ENCODE results near the gene DSCAML1.
A peak's percentile ranks its signal among the peaks of the same experiment; 100 is the strongest.

Gene DSCAML1

GRCh38 chr11:117538263-117539135 lies 258.5 kb downstream of the DSCAML1 start:
- H3K18ac ChIP-seq (ENCODE audit: low read length), result no peak overlapping the region
- H2BK5ac ChIP-seq (ENCODE audit: low read depth, low read length, poor library complexity), result no peak overlapping the region
- H2BK12ac ChIP-seq (ENCODE audit: low read length), result no peak overlapping the region
- H3K36me3 ChIP-seq (ENCODE audit: control insufficient read depth in 1 of 2, insufficient read depth in 2 of 2, low read length in 2 of 2), result no peaks in the 10 kb centered on the region
- no peaks in the 10 kb centered on the region for H3K79me1 ChIP-seq (ENCODE audit: low read length)
- no peak overlapping the region for H3K14ac ChIP-seq (ENCODE audit: low read length)
- H2AK5ac ChIP-seq (ENCODE audit: low read length), result no peak overlapping the region
- DNase-seq, result peak in 1 of 2 donors; percentile 22
- H3K4me2 ChIP-seq (ENCODE audit: low read length), result no peak overlapping the region
- no peak overlapping the region for H3K23ac ChIP-seq (ENCODE audit: low read length)
- H4K8ac ChIP-seq (ENCODE audit: low read depth, low read length), result no peak overlapping the region
- H2BK120ac ChIP-seq (ENCODE audit: insufficient read depth, low read length, poor library complexity), result no peak overlapping the region
- H2AFZ ChIP-seq (ENCODE audit: insufficient read depth, low read length, poor library complexity), result no peak overlapping the region
- no peak overlapping the region for H4K91ac ChIP-seq (ENCODE audit: low read depth, low read length)
- no CpG with 5 or more reads among the region's 13 CpGs for WGBS (ENCODE audit: extremely low coverage, insufficient coverage, insufficient read length)
- peaks cover 6% of the 10 kb centered on the region for H3K9me3 ChIP-seq (ENCODE audit: insufficient read depth, low read depth, low read length)
- no peak overlapping the region for H3K4ac ChIP-seq (ENCODE audit: low read depth, low read length)
- no peaks in the 10 kb centered on the region for H3K27me3 ChIP-seq (ENCODE audit: insufficient read depth, low read length)
- H3K4me3 ChIP-seq (ENCODE audit: low read depth, low read length), result no peak overlapping the region
- no peak overlapping the region for H4K12ac ChIP-seq (ENCODE audit: low read depth, low read length)
- H3K27ac ChIP-seq (ENCODE audit: low read depth, low read length), result no peak overlapping the region
- H3K4me1 ChIP-seq (ENCODE audit: control insufficient read depth in 1 of 2, insufficient read depth in 2 of 2, low read length in 2 of 2), result no peaks in the 10 kb centered on the region
- H3K79me2 ChIP-seq (ENCODE audit: control insufficient read depth, insufficient read depth, low read length, poor library complexity), result no peaks in the 10 kb centered on the region
- H3K9ac ChIP-seq (ENCODE audit: low read length), result no peak overlapping the region

GRCh38 chr11:117535850-117536411 lies 261.1 kb downstream of the DSCAML1 start:
- H2AK5ac ChIP-seq (ENCODE audit: low read length), result no peak overlapping the region
- H3K9me3 ChIP-seq (ENCODE audit: insufficient read depth, low read depth, low read length), result peaks cover 4% of the 10 kb centered on the region
- DNase-seq, result no peak
- no CpG with 5 or more reads among the region's 11 CpGs for WGBS (ENCODE audit: extremely low coverage, insufficient coverage, insufficient read length)
- no peak overlapping the region for H3K9ac ChIP-seq (ENCODE audit: low read length)
- no peak overlapping the region for H2BK5ac ChIP-seq (ENCODE audit: low read depth, low read length, poor library complexity)
- no peak overlapping the region for H4K8ac ChIP-seq (ENCODE audit: low read depth, low read length)
- no peak overlapping the region for H2AFZ ChIP-seq (ENCODE audit: insufficient read depth, low read length, poor library complexity)
- no peak overlapping the region for H3K14ac ChIP-seq (ENCODE audit: low read length)
- H2BK120ac ChIP-seq (ENCODE audit: insufficient read depth, low read length, poor library complexity), result no peak overlapping the region
- H3K4me3 ChIP-seq (ENCODE audit: low read depth, low read length), result no peak overlapping the region
- no peaks in the 10 kb centered on the region for H3K36me3 ChIP-seq (ENCODE audit: control insufficient read depth in 1 of 2, insufficient read depth in 2 of 2, low read length in 2 of 2)
- H3K23ac ChIP-seq (ENCODE audit: low read length), result no peak overlapping the region
- H3K79me1 ChIP-seq (ENCODE audit: low read length), result no peaks in the 10 kb centered on the region
- H3K4me2 ChIP-seq (ENCODE audit: low read length), result no peak overlapping the region
- no peaks in the 10 kb centered on the region for H3K4me1 ChIP-seq (ENCODE audit: control insufficient read depth in 1 of 2, insufficient read depth in 2 of 2, low read length in 2 of 2)
- no peak overlapping the region for H4K91ac ChIP-seq (ENCODE audit: low read depth, low read length)
- H3K27ac ChIP-seq (ENCODE audit: low read depth, low read length), result no peak overlapping the region
- H3K4ac ChIP-seq (ENCODE audit: low read depth, low read length), result no peak overlapping the region
- no peaks in the 10 kb centered on the region for H3K27me3 ChIP-seq (ENCODE audit: insufficient read depth, low read length)
- H3K79me2 ChIP-seq (ENCODE audit: control insufficient read depth, insufficient read depth, low read length, poor library complexity), result no peaks in the 10 kb centered on the region
- H3K18ac ChIP-seq (ENCODE audit: low read length), result no peak overlapping the region
- H4K12ac ChIP-seq (ENCODE audit: low read depth, low read length), result no peak overlapping the region
- no peak overlapping the region for H2BK12ac ChIP-seq (ENCODE audit: low read length)

DNA sequence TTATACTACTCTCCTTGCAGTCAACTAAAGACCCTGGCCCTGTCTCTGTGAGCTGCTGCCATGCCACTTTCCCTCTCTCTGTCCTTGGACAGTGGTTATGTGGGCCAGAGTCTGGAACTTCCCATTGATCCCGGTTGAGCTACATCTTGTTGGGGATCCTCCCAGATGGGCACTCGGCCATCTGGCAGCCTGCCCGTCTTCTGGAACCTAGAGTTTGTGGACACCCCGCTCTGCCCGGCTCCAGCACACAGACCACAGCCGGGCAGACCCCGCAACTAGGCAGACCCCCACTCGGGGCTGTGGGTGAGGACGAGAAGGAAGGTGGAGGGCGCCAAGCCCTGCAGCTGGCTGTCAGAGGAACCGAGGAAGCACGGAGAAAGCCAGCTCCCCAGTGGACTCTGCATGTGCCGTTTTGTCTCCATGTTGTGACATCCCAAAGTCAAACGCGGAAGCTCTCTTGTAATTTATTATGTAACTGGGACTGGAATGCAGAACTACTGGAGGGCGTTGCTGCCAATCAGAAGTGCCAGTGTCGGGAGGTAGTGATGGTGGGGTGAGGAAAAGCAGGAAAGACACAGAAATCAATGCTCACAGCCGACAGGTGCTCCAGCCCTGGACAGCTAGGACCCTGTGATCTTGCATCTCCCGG lies 261.7 kb downstream of the DSCAML1 start:
- Histone ChIP-seq H3K27ac (ENCODE audit: low read depth, low read length) (no peak overlapping the region), H3K79me1 (ENCODE audit: low read length) (no peaks in the 10 kb centered on the region), H3K27me3 (ENCODE audit: insufficient read depth, low read length) (no peaks in the 10 kb centered on the region), H3K18ac (ENCODE audit: low read length) (no peak overlapping the region), H4K12ac (ENCODE audit: low read depth, low read length) (no peak overlapping the region), H2AFZ (ENCODE audit: insufficient read depth, low read length, poor library complexity) (no peak overlapping the region), H3K4me1 (ENCODE audit: control insufficient read depth in 1 of 2, insufficient read depth in 2 of 2, low read length in 2 of 2) (no peaks in the 10 kb centered on the region), H2BK12ac (ENCODE audit: low read length) (no peak overlapping the region), H3K4ac (ENCODE audit: low read depth, low read length) (no peak overlapping the region), H3K79me2 (ENCODE audit: control insufficient read depth, insufficient read depth, low read length, poor library complexity) (no peaks in the 10 kb centered on the region), H2BK5ac (ENCODE audit: low read depth, low read length, poor library complexity) (no peak overlapping the region), H3K36me3 (ENCODE audit: control insufficient read depth in 1 of 2, insufficient read depth in 2 of 2, low read length in 2 of 2) (no peaks in the 10 kb centered on the region), H4K8ac (ENCODE audit: low read depth, low read length) (no peak overlapping the region), H3K9ac (ENCODE audit: low read length) (no peak overlapping the region), H3K14ac (ENCODE audit: low read length) (no peak overlapping the region), H4K91ac (ENCODE audit: low read depth, low read length) (no peak overlapping the region), H3K4me2 (ENCODE audit: low read length) (no peak overlapping the region), H3K23ac (ENCODE audit: low read length) (no peak overlapping the region), H2AK5ac (ENCODE audit: low read length) (no peak overlapping the region), H3K4me3 (ENCODE audit: low read depth, low read length) (no peak overlapping the region), H2BK120ac (ENCODE audit: insufficient read depth, low read length, poor library complexity) (no peak overlapping the region), H3K9me3 (ENCODE audit: insufficient read depth, low read depth, low read length) (peaks cover 4% of the 10 kb centered on the region)
- WGBS (ENCODE audit: extremely low coverage, insufficient coverage, insufficient read length), result no CpG with 5 or more reads among the region's 19 CpGs
- peak in 1 of 2 donors; percentile 14 for DNase-seq

DNA sequence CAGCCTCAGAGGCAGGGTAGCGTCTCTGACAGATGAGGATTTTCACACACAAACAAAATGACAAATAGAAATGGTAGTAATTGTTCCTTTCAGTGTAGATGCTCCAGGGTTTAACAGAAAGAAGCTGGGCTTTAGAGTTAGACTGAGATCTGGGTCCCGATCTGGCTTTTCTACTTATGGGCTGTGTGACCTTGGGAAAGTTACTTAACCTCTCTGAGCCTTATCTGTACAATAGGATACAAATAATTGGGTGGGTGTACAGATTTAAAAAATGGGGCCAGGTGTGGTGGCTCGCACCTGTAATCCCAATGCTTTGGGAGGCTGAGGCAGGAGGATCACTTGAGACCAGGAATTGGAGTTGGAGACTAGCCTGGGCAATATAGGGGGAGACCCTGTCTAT lies 264.4 kb downstream of the DSCAML1 start:
- H3K4me1 ChIP-seq (ENCODE audit: control insufficient read depth in 1 of 2, insufficient read depth in 2 of 2, low read length in 2 of 2), result no peaks in the 10 kb centered on the region
- no peak overlapping the region for H2BK5ac ChIP-seq (ENCODE audit: low read depth, low read length, poor library complexity)
- no peak overlapping the region for H3K4me3 ChIP-seq (ENCODE audit: low read depth, low read length)
- H3K27me3 ChIP-seq (ENCODE audit: insufficient read depth, low read length), result no peaks in the 10 kb centered on the region
- no peak overlapping the region for H3K27ac ChIP-seq (ENCODE audit: low read depth, low read length)
- H4K8ac ChIP-seq (ENCODE audit: low read depth, low read length), result no peak overlapping the region
- H3K14ac ChIP-seq (ENCODE audit: low read length), result no peak overlapping the region
- peaks cover under 1% of the 10 kb centered on the region for H3K9me3 ChIP-seq (ENCODE audit: insufficient read depth, low read depth, low read length)
- H2BK120ac ChIP-seq (ENCODE audit: insufficient read depth, low read length, poor library complexity), result no peak overlapping the region
- no peaks in the 10 kb centered on the region for H3K79me1 ChIP-seq (ENCODE audit: low read length)
- DNase-seq, result no peak
- no peak overlapping the region for H2AFZ ChIP-seq (ENCODE audit: insufficient read depth, low read length, poor library complexity)
- H3K36me3 ChIP-seq (ENCODE audit: control insufficient read depth in 1 of 2, insufficient read depth in 2 of 2, low read length in 2 of 2), result no peaks in the 10 kb centered on the region
- H4K91ac ChIP-seq (ENCODE audit: low read depth, low read length), result no peak overlapping the region
- H3K9ac ChIP-seq (ENCODE audit: low read length), result no peak overlapping the region
- H3K4ac ChIP-seq (ENCODE audit: low read depth, low read length), result no peak overlapping the region
- H3K18ac ChIP-seq (ENCODE audit: low read length), result no peak overlapping the region
- WGBS (ENCODE audit: extremely low coverage, insufficient coverage, insufficient read length), result no CpG with 5 or more reads among the region's 3 CpGs
- H3K23ac ChIP-seq (ENCODE audit: low read length), result no peak overlapping the region
- no peak overlapping the region for H2BK12ac ChIP-seq (ENCODE audit: low read length)
- H3K4me2 ChIP-seq (ENCODE audit: low read length), result no peak overlapping the region
- no peak overlapping the region for H4K12ac ChIP-seq (ENCODE audit: low read depth, low read length)
- no peak overlapping the region for H2AK5ac ChIP-seq (ENCODE audit: low read length)
- H3K79me2 ChIP-seq (ENCODE audit: control insufficient read depth, insufficient read depth, low read length, poor library complexity), result no peaks in the 10 kb centered on the region
